Subcutaneous adipose tissue (tissue), 4 donors: Measurements from ENCODE around the gene TIMM22. TPM values are rescaled to one million over a fixed set of nuclear protein-coding genes. Genes with fewer than 3 reads are reported as not detected.

Experiments used
- small RNA-seq: library from RNA; depleted of rRNA; stranded (forward); fragments of <200 nt; gene quantifications from one replicate; pipeline ENCODE3, GENCODE V24; 2016
- total RNA-seq, 4 donors: library from RNA; depleted of rRNA; stranded (reverse); fragments of >200 nt; gene quantifications; one replicate each; pipeline ENCODE4 v1.1.0, GENCODE V29; 2016
- TF ChIP-seq, protein P1 (sequence below): fragments of 450-650 bp; IDR thresholded peaks from one replicate; pipeline ENCODE4 v1.5.1; 2016; ENCODE audit warnings: low read depth, mild to moderate bottlenecking, control low read depth, antibody characterized with exemption, moderate library complexity

The TIMM22 gene
- total RNA-seq, 4 donors from 2014 or later = 9.9 to 11.7 (median 10.3) TPM

DNA sequence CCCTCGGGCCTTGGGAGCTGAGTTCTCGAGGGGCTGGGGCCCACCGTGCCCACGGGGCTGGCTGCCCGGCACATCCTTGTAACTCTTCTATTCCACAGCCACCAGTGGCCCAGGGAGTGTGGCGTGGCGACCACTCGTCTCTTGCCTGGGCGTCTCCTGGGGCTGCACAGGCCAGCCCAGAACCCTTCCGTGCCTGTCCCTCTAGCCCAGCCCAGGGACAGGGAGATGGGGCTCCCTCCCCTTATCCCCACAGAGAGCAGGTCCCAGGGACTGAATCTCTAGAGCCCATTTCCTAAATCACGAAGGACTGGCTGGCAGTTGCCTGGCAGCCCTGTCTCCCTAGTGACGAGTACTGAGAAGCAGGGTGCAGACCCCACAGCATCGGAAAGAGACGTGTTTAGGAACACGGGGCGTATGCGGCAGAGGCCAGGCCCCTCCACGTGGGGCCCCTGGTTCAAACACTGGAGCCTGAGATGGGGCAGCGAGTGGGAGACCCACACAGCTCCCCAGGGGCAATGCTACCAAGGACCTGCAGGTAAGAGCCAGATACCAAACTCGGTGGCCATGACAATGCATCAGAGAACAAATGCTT lies 51.0 kb downstream of the TIMM22 start:
- TF ChIP-seq, protein P1, sequence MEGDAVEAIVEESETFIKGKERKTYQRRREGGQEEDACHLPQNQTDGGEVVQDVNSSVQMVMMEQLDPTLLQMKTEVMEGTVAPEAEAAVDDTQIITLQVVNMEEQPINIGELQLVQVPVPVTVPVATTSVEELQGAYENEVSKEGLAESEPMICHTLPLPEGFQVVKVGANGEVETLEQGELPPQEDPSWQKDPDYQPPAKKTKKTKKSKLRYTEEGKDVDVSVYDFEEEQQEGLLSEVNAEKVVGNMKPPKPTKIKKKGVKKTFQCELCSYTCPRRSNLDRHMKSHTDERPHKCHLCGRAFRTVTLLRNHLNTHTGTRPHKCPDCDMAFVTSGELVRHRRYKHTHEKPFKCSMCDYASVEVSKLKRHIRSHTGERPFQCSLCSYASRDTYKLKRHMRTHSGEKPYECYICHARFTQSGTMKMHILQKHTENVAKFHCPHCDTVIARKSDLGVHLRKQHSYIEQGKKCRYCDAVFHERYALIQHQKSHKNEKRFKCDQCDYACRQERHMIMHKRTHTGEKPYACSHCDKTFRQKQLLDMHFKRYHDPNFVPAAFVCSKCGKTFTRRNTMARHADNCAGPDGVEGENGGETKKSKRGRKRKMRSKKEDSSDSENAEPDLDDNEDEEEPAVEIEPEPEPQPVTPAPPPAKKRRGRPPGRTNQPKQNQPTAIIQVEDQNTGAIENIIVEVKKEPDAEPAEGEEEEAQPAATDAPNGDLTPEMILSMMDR = no peak

DNA sequence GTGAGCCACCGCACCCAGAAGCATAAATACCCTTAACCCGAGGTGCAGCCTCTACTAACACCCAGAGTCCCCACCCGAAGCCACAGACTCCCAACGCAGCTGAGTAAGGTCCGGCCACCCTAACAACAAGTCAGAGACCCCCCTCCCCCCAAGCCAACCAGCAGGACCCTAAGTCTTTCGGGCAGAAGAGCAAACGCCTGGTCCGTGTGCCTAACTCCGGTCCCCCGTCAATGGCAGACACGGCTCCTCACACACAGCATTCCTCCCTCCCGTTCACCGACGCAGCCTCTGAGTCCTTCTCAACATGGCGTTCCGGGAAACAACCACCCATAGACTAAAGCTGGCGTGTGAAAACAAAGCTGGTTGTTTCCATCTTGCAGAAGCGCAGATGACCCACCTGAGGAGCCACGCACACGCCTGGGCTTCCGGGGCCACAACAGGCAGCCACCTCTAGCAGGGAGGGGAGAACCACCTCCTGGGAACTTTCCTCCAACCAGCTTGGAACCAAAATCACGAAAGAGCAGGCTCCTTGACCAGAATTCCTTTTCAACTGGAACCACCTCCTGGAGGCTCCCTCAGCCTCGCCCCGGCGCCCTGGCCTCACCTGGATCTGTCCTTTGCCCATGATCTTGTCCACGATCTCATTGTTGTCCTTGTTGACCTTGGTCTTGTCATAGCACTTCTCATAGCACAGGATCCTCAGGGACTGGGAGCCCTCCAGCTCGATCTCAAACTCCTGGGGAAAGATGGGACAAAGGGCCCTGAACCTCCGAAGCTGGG lies 52.7 kb downstream of the TIMM22 start:
- TF ChIP-seq, protein P1 = no peak

DNA sequence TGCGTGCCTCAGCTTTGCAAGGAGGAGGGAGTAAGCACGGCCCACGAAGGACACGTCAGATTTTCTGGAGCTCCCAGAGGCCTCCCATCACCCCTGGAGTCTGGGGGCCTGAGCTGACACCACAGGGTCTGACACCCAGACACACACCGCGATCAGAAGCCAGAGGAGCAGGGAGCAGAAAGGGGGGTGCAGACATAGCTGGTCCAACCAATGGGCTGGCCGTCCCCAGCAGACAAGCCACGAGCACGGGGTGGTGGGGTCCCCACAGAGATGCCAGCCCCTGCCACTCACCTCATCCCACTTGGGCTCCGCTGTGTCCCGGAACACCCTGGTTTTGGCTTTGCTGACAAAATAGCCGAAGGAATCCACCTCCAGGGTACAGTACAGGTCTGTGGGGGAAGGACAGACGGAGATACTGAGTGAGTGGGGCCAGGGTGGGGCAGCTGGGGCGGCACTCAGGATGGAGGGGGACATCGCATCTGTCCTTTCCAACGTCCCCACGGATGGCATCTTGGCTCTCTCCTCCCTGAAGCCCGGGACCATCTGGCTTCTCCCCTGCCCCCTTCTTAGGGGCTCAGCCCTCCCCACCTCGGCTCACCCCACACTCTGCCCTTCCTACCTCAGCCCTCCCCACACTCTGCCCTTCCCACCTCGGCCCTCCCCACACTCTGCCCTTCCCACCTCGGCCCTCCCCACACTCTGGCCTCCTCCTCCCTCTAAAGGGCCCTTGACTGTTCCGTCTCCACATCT lies 53.5 kb downstream of the TIMM22 start:
- TF ChIP-seq, protein P1 = no peak

DNA sequence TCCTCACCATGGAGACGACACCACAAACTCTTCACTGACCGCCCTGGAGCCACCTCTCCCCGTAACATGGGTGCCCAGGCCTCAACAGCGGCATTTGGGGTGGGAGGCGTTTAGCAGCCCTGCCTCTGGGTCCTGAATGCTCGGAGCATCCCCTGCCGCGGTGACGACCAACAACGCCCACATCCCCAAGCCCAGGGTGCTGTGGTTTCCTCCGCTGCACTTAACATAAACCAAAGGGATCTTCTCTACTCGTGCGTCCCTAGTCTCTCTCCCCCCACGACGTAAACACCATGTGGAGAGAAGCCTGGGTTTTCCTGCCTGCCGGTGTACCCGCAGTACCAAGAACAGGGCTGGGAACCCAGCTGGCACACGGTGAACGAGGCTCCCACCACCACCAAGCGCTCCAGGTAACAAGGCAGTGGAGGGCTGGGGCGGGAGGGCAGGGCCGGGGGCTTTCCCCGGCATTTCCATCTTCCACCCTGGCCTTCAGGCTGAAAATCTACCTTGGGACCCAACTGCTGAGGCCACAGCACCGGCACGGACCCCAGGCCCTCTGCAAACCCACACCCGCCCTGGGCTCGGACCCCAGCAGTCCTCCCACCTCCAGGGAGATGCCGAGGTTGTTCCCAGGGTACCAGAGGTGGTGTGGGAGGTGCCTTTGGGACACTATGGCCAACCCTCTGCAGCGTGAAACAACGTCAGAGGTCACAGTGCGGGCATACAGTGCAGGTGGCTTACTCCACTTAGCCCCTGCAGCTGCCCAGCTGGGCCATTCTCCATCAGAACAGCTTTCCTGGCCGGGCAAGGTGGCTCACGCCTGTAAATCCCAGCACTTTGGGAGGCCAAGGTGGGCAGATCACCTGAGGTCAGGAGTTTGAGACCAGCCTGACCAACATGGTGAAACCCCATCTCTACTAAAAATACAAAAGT lies 54.3 kb downstream of the TIMM22 start:
- TF ChIP-seq, protein P1 = no peak

Small RNA genes lying within 50 kb of the gene (small RNA-seq; reads per million reads assigned to genes)
- not detected for gene MIR3183

Other genes starting within 250 kb of the TIMM22 start
- gene GEMIN4, start 244.9 kb upstream of the TIMM22 start, total RNA-seq = 10 to 100 TPM; 11.1 to 25.1 (median 14.7) TPM
- 10 to 100 TPM; 32.9 to 45.0 (median 41.4) TPM for gene GLOD4, start 214.8 kb upstream of the TIMM22 start, total RNA-seq
- gene MRM3, start 214.8 kb upstream of the TIMM22 start, total RNA-seq = 10 to 100 TPM; 12.4 to 22.8 (median 15.5) TPM
- 10 to 100 TPM in 1 of 4 donors, 1 to 10 TPM in 3; 2.9 to 24.3 (median 7.4) TPM for gene NXN, start 17.4 kb upstream of the TIMM22 start, total RNA-seq
- gene ABR, start 182.9 kb downstream of the TIMM22 start, total RNA-seq = 10 to 100 TPM; 53.8 to 82.8 (median 70.8) TPM